GM21723 (cell line): Measurements from ENCODE around the gene DDX24.
"Not testable (repeated sequence)": the region's sequence is repeated elsewhere in the genome, so short reads cannot be mapped to it uniquely, and the experiment has no call there.

Source experiments
- ATAC-seq: cut with Tn5 transposase; IDR thresholded peaks from one replicate; pipeline ENCODE4 v1.9.1; 2021; ENCODE audit warnings: mild to moderate bottlenecking, moderate library complexity; ENCODE audit not compliant: unreplicated experiment

The DDX24 gene

DNA sequence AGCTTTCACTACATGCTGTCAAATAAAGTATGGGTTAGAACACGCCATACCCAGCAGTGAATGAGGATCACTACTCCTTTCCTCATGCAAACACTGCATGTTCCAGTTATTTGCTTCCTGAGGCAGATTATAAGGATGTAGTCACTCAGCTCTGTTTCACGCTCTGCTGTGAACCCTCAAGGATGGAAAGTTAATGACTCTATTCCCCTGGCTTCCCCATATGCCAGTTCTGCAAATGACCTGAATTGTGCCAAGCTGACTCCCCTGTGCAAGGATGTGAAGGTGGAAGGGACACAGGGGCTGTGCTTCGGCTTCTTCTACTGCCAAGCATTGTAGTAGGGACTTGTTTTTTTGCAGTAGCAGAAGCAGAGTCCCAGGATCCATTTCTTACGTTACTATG lies 6.9 kb upstream of the DDX24 start:
- no peak for ATAC-seq

DNA sequence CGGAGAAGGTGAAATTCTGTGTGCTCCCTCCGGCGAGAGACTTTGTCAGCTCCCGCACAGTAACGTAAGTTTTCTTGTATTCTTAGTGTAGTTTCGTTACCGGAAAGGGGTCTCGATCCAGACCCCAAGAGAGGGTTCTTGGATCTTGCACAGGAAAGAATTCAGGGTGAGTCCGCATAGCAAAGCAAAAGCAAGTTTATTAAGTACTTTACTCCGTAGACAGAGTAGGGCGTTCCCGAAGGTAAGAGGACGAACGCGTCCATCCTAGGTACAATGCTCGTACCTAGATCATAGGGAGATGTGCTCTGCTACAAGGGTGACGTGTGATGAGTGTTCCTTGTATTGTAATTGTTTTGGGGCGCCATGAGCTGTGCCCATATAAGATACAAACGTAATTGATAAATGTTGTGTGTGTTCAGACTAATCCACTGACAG lies 401 bp upstream of the DDX24 start:
- peak; percentile 27 for ATAC-seq

DNA sequence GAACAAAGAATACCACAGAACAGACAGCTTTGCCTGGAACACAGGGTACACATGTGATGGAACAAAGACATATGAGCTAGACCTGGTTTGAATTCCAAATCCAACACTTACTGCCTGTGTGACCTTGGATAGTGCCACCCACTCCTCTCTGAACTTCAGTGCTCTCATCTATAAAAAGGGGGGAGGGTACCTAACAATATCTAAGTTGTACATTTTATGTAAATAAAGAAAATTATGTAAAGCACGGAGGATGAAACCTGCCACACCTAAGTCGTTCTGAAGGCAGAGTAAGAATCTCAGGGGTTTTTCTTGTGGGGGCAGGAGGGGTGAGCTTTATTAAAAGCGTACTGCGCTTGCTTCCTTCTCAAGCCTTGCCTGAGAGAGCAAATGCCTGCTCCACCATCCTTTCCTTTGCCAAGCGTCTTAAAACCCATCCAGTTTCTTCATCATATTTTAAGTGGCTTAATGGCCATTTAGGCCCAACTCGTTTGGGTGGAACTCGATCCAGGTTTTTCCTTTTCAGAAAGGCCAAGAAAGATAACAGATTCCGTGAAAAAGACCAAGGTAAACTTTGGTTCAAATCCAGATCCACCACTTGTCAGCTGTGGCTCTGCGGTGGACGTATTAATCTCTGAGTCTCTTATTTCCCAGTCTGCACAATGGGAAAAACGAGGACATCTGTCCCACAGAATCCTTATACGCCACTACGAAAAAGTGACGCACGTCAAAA lies 946 bp downstream of the DDX24 start:
- no peak for ATAC-seq

GRCh38 chr14:94077823-94078222 lies 3.2 kb downstream of the DDX24 start:
- no peak for ATAC-seq

DNA sequence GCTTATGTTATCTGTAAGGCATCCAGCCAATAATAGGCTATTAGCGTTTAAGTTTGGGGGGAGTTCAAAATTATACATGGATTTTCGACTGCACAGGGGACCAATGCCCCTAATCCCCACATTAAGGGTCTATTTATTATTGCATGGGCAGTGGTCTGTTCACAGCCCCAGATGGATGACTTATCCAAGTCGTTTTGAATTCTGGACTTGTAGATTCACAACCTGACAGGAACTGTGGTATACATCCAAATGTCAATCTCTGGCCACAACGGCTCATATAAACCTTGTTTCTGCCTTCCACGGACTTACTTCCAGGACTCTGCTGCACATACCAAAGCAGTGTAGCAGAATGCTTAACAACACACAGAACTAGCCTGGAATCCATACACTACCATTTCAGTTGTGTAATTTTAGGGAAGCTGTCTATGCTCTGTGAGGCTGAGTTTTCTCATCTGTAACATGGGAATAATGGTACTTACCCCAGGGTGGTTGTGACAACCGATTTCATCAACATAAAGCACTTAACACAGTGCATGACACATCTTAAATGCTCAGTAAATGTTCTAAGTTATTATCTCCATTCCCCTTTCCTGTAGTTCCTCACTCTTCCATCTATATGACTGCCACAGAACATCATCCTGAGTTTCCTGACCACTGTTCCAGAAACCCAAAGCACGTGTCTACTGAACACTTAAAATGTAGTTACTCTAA lies 3.7 kb downstream of the DDX24 start:
- ATAC-seq = no peak

GRCh38 chr14:94075008-94075407 lies 6.0 kb downstream of the DDX24 start:
- ATAC-seq = no peak

GRCh38 chr14:94074534-94074933 lies 6.5 kb downstream of the DDX24 start:
- ATAC-seq = no peak

DNA sequence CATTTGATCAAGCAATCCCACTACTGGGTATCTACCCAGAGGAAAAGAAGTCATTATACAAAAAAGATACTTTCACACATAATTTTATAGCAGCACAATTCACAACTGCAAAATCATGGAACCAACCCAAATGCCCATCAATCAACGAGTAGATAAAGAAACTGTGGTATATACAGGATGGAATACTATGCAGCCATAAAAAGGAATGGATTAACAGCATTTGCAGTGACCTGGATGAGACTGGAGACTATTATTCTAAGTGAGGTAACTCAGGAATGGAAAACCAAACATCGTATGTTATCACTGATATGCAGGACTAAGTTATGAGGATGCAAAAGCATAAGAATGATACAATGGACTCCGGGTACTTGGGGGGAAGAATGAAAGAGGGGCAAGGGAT lies 8.9 kb downstream of the DDX24 start:
- not testable (repeated sequence) for ATAC-seq

DNA sequence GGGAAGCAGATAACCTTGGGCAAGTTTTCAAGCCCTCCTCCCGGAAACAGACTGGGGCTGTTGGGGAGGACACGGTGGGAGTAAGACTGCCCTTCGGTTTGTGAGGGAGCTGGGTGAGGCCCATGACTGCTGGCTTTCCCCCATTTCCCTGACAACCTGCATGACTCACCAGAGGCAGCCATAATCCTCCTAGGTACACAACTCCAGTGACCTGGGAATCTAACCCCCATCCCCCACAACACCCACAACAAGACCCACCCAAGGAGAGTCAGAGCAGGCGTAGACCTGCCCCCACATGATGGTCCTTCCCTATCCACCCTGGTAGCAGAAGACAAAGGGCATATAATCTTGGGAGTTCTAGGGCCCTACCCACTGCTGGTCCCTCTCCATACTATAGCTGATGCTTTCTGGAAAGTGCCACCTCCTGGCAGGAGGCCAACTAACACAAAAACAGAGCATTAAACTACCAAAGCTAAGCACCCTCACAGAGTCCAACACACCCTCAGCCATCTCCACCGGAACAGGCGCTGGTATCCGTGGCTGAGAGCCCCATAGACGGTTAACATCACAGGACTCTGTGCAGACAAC lies 14.8 kb downstream of the DDX24 start:
- ATAC-seq = no peak

- no peak for ATAC-seq
These were observed 18.6 kb downstream of the DDX24 start for GRCh38 chr14:94062344-94062940.

DNA sequence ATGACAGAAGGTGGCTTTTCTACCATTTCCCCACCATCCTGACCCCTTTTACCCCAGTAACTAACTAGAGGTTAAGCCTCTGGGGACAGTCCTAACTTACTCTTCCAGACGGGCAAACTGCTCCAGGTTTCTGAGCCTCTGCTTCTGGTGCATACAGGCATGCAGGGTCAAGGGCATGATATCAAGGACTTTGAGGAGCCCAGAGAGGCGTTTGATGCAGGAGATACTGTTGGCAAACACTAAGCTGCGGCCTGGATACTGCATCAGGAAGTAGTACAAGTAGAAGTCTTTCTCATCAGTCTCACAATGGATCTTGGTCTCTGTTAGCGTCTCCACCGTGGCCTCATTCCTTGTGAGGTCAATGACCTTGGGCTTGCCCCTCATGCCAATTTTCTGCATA lies 21.0 kb downstream of the DDX24 start:
- ATAC-seq = no peak

- no peak for ATAC-seq
These were observed 22.3 kb downstream of the DDX24 start for GRCh38 chr14:94058674-94059138.

DNA sequence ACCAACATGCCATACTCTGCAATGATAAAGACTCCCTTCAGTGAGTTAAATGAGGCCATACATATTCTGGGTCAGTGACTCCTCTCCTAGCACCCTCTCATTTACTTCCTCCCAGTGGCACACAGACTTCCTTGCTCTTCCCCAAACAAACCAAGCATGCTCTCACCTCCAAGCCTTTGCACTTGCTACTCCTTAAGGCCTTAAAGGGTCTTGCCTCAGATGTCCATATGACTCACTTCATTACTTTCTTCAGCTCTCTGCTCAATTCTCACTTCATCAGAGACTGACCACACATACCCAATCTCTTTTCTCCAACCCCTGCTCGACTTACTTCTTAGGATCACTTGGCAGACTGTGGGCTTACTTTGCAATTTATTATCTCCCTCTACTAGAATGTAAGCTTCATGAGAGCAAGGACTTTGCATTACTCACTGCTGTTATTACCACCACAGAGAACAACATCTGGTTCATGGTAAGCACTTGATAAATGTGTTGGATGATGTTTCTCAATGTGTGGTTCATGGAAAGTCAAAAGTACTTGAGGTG lies 22.8 kb downstream of the DDX24 start:
- no peak for ATAC-seq

GRCh38 chr14:94056579-94057308 lies 24.3 kb downstream of the DDX24 start:
- peak; percentile 83 for ATAC-seq

- no peak for ATAC-seq
These were observed 26.1 kb downstream of the DDX24 start for GRCh38 chr14:94054936-94055335.

DNA sequence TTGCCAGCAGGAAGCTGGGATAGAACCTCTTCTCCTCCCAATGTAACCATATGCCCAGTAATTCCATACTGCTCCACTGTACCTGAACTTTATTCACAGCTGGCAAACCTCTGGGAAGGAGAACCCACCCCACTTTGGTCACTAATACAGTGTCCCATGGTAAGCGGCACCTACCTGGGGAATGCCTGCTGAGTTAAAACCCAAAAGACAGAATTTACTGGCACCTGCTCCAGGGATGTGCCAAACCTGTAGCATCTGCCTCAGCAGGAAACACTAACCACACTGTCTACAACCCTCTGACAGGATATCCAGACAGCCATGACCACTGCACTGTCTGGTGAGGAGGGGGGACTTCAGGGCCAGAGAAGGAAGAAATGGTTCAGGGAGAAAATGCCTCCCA lies 26.6 kb downstream of the DDX24 start:
- no peak for ATAC-seq

DNA sequence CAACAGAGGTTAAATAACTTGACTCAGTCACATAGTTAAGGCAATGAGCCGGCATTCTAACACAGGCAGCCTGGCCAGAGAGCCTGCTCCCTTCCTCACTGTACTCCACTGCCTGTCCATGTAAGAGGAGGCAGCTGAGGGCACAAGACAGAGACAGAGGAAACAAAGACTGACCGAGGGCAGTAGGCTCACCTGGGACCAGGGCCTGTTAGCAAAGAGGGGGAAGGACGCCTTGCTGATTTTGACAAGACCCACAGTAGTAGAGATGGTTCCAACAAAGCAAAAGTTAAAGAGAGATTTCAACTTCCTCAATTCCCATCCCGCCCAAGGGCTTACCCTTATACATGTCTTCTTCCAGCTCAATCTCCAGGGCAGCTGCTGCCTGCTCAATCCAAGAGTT lies 28.3 kb downstream of the DDX24 start:
- no peak for ATAC-seq

- no peak for ATAC-seq
These were observed 28.8 kb downstream of the DDX24 start for GRCh38 chr14:94052199-94052598.

- ATAC-seq = no peak
These were observed 29.2 kb downstream of the DDX24 start for GRCh38 chr14:94051779-94052178.

DNA sequence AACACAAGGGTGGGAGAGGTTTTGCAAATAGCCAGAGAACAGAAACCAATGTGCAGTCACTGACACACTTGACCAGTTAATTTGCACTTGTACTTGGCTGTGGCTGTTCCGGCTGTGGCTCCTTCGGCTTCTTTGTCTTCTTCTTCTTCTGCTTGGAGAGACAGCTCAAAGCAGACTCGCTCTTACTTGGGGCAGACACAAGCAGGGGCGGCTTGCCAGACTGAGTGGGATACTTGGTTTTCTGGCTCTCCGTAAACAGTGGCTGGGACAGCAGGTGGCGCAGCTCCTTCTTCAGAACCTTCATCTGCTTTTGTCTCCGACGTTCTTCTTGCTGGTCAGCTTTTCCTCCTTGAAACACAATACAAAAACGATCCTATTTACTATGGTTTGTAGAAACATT lies 29.9 kb downstream of the DDX24 start:
- ATAC-seq = no peak
